GM18505 (cell line): ENCODE measurements around the gene AGFG2.
"Not testable (repeated sequence)": the region's sequence is repeated elsewhere in the genome, so short reads cannot be mapped to it uniquely, and the experiment has no call there.

Experiments
- ATAC-seq: cut with Tn5 transposase; IDR thresholded peaks from one replicate; pipeline ENCODE4 v1.9.1; 2021; ENCODE audit not compliant: unreplicated experiment
- POLR2A ChIP-seq: IDR thresholded peaks from 4 replicates; pipeline ENCODE4 v1.6.1; 2011; ENCODE audit warnings: borderline replicate concordance; ENCODE audit not compliant: insufficient read depth, insufficient read length; ENCODE audit errors: extremely low read depth

Gene AGFG2

DNA sequence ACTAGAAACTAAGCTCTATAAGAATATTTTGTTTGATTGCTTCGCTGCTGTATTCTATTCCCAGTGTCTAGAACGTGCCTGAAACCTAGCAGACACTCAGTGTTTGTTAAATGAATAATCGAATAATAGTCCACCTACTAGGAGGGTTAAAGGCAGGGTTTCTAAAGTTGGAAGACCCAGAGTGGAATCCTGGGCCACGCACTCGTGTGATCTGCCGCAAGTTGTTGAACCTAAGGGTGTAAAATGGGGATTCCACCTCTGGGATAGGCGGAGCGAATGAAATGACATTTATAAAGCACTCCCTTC is 702 bp upstream of the AGFG2 start:
- no peak for ATAC-seq
- no peak for TF ChIP-seq POLR2A

DNA sequence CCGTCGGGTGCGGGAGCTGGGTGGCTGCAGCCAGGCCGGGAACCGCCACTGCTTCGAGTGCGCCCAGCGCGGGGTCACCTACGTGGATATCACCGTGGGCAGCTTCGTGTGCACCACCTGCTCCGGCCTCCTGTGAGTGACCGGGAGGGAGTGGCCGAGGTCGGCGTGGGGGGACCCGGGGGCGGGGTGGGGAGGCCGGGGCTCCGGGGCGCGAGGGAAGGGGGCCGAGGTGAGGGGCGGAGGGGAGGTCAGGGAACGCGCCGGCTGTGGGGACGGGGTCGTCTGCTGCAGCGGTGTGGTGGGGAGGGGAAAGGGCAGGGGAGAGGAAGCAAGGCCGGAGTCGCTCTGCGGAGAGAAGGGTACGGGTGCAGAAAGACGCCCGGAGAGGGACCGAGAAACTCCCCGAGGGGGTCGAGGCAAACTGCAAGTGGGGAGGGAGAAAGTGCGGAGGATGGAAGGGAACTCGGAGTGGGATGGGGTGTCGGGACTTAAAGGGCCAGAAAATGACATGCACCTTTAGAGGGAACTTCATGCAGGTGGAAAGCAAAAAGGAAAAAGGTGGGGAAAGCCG is 518 bp downstream of the AGFG2 start:
- no peak for TF ChIP-seq POLR2A
- ATAC-seq = no peak

DNA sequence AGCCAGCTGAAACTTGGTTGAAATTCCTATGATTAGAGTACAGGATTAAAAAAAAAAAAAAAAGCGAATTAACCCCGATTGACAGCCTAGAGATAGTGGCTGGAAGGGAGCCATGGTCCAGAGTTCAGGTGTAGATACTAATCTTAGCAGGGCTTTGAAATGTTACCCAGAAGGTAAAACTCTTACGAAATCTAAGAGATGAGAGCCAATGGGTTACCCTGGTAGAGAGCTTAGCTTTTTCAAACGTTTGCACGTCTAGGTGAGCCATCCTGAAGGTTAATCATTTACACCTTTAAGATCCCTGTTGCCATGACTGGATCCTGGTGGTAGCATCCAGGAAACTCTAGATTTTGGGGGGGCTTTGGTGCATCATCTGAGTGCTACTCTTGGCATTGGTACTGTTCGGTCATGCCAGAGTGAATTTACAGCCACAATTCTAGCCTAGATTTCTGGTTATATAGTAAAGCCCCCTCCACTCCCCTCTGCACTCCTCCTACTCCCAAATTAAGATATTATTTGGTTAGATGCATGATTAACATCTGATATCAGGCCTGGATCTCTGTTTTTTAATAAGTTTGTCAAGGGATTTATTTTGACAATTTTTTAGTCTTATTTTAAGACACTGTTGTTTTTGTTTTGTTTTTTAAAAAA is 1.2 kb downstream of the AGFG2 start:
- no peak for ATAC-seq
- TF ChIP-seq POLR2A = no peak

DNA sequence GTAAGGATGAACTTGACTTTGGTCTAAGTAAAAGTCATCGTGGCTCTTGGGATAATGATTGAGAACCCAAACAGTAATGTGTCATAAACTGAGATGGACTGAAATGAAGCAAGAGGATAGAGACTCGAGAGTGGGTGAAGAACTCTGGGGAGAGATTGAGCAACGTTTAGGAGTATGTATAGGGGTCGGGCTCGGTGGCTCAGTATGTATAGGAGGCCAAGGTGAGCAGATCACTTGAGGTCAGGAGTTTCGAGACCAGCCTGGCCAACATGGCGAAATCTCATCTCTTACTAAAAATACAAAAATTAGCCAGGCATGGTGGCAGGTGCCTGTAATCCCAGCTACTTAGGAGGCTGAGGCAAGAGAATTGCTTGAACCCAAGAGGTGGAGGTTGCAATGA is 2.3 kb downstream of the AGFG2 start:
- ATAC-seq = not testable (repeated sequence)

DNA sequence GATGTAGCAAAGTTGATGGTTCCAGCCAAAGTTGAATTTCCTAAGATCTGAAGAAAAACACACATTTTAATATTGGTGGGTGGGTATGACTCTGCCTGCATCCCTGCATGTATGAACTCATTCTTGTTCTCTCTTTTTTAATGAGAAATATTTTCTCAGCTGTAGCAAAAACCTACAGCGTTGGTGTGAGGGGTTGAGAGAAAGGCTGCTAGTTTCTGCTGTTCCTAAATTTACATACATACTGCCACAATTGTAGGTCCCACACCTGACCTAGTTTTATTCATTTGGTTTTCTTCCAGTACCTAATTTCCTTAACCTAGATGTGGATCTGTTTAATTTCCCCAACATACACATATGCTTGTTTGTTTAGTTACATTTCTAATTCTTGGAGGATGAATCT is 4.6 kb downstream of the AGFG2 start:
- ATAC-seq = no peak
- no peak for TF ChIP-seq POLR2A

DNA sequence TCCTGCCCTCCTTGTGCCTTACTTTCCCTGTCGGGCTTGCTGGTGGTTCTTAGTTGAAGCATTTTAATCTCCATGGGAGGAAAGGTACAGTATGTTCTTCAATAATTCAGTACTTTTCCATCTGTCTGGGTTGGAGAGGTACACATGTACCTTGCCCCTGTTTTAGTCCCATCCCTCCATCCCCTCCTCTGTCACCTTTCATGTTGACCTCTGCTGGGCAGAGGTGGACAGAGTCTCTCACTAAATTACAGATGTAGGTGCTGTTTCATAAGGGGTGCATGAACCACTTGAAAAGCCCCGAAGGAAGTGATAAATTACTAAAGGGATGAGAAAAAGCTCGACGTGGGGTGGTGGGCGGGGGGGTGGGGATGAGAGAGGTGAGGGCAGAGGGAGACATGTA is 5.4 kb downstream of the AGFG2 start:
- TF ChIP-seq POLR2A = no peak
- no peak for ATAC-seq

DNA sequence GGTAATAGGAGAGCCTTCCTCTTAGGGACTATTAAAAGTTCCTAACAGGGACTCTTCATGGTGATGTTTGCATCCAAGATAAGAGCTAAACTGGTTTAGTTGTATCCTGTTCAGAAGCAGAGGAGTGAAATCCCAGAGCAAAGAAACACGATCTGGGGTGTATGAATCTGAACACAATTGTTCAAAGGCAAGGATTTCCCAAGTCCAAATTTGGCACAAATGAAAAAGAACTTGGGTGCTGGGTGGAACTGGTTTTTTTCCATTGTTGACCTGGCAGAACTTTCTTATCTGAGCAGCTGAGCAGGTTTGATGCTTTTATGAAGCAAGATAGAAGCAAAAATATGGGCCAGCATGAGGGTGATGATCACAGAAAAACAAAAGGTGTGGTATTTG is 6.0 kb downstream of the AGFG2 start:
- no peak for ATAC-seq

DNA sequence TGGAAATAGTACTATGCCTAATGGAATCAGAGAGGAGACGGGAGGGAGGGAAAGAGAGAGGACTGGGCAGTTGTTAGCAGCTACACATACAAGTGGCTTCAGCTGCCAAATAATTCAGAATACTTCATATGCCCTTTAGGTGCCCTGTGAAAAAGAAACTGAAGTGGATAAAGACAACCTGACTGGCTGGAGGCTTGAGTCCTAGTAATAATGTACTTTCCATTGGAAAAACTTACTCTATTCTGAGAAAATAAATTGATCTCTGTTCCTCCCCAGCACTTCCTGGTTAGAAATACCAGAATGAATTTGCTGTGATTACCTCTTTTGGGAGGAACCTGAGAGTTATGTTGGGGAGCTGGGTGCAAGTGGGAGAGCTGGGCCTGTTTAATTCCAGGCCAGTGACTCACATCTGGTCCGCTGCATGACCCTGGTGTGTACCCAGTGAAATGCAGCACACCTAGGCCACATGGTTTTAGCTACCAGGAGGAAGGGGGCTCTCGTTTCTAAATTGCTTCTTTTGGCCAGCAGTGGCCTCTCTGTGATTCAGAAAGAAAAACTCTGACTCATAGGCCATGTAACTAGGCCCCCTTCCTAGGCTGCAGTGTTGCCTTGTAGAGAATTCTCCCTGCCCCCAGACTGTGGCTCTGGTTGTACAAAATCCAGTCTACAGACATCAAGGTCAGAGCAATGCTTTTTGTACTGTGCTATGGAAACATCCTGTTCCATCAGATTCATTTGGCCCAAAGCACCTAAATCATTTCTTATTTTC is 6.5 kb downstream of the AGFG2 start:
- peak; percentile 65 for TF ChIP-seq POLR2A
- no peak for ATAC-seq

More for the DNA sequence above, 6.0 kb downstream of the AGFG2 start:
- no peak for TF ChIP-seq POLR2A

DNA sequence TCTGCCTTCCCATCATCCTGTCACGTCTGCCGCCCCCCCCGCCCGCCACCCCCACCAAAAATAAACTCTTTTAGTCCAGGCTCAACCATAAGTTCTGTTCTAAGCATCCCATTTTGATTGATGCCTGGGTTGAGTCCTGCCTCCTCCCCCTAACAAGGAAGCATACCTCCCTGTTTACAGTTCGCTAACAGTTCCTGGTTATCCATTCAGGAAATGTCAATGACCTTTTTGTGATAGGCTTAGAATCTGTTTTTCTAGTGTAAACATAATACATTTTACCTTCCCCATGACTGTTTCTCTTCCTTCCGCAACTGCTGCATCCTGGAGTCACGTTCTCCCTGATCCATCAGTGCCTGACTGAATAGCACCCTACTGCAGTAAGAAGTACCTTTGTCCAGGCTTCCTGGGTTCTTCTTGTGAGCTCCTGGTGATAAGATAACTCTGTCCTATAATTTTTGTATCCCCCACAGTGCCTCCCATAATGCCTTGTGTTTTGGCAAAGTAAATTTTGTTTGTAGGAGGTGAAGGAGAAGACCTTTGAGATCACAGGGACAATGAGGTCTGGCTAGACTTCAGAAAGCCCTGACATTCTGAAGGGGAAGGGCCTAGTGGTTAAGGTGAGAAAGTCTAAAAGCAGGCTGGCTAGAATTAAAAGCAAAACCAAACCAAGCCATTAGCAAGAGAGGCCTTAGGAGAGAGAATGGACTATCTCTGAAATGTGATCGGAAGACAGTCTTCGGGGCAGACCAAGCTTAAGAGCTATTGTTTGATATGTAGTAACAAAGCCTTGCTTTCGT is 7.3 kb downstream of the AGFG2 start:
- ATAC-seq = no peak
- peak; percentile 59 for TF ChIP-seq POLR2A

DNA sequence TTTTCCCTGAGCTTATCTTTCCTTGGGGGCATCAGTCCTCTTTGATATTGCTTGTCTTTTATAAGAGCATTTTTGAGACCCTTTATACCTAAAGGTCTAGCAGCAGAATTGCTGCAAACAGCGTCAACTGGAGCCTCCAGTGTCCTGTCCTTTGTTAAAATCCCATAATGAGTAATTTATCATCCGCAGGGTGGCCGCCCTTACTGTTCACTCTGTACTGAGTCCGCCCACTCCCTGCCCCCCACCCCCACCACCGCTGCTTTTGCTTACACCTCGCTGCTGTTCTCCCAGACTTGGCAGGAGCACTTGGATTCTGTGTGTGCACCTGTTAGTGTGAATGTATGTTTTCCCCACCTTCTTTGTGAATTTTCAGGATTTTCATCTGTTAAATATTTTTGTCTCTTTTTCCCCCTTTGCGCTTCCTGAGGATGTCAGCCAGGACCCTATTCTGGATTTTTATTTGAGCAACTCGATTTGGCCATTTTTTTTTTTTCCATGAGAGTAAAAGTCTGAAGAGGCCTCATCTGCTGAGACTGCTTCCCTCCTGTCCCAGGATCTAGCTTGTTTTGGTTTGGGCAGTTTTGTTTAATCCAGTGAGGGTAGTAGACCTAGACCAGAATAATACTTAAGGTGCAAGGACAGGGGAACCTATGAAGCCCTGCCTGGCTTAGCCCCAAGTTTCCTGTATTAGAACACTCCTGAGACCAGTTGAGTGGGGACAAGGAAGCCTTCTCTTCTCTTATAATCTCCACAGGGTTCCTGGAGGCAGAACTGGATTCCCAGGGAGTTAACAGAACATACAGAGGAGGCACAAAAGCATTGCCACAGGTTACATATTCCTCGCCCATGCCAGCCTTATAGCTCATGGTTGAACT is 8.2 kb downstream of the AGFG2 start:
- no peak for ATAC-seq
- TF ChIP-seq POLR2A = no peak

DNA sequence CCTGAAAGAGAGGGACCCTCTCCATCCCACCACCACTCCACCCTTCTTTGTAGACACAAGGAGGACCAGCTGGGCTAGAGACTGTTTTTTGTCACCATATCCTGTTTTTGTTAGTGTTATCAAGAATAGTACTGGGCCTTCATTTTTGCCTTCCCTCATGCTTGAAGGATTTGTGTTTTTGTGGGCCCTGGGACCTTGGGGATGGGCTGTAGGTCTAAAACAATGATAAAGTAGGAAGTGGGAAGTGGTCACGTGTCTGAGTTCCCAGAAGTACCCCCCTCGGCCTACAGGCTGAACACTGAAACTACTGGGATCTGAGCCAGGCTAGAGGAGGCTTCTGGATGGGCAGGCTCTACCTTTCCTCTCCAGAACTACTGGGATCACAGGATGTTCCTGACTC is 8.9 kb downstream of the AGFG2 start:
- no peak for ATAC-seq
- TF ChIP-seq POLR2A = no peak

DNA sequence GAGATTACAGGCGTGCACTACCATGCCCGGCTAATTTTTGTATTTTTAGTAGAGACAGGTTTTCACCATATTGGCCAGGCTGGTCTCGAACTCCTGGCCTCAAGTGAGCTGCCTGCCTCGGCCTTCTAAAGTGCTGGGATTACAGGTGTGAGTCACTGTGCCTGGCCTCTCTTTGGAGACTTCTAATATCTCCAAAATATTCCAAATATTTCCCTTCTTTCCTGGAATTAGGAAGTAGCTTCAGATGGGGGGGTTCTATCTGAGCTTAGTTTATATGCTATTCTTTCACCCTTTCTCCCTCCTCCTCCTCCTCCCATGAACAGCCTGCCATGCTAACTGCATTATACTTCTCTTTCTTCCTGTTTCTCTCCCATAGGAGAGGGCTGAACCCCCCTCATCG is 9.4 kb downstream of the AGFG2 start:
- ATAC-seq = not testable (repeated sequence)

DNA sequence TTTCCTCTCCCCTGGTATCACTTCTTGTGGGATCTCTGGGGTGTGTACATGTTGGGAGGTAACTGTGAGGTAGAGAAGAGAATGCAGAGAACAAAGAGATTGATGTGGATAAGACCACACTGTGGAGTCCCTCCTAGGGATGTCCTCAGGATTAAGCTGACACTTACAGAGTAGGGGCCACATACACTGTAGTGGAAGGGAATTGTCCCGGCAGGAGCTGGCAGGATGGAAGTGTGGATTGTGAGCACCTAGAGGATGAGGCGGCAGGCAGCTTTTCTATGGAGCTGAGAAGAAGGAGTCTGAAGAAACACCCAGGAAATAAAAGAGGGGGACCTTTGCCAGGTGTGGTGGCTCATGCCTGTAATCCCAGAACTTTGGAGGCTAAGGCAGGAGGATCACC is 13.5 kb downstream of the AGFG2 start:
- no peak for TF ChIP-seq POLR2A
- no peak for ATAC-seq

DNA sequence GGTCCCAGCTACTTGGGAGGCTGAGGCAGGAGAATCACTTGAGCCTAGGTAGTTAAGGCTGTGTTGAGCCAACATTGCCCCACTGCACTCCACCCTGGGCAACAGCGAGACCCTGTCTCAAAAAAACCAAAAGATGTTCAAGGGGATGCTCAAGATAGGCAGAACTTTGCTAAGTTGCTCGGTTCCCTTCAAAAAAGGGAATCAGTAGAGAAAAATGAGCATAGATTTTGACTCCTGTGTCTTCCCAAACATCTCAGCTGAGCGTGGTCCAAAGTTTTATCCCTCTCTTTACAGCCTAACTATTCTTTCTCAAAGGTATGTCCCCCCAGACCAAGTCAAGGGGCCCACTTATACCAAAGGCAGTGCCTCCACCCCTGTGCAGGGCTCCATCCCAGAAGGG is 14.0 kb downstream of the AGFG2 start:
- no peak for TF ChIP-seq POLR2A
- ATAC-seq = no peak

DNA sequence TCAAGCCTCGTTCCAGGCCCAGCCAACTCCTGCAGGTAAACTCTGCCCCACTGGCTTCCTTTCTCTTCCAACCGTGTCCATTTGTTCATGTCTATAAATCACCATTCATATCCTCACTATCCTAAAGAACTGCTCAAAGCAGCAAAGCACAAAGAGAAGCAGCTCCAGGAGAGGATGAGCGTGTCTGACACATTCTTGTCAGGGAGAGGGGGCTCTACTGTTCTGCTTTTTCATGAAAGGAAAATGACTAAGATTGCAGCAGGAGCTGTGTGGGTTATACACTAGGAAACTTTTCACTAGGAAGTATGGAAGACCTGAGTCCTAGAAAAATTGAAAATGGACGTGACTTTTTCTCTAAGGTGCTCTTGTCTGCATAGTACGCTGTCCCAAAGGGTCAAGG is 16.7 kb downstream of the AGFG2 start:
- no peak for ATAC-seq
- no peak for TF ChIP-seq POLR2A
